Caki2 (cell line): ENCODE results near the gene ESM1. TPM values are rescaled to one million over a fixed set of nuclear protein-coding genes. Genes with fewer than 3 reads are reported as not detected.
"Not testable (repeated sequence)": the region's sequence is repeated elsewhere in the genome, so short reads cannot be mapped to it uniquely, and the experiment has no call there.

Source experiments
- DNase-seq: peaks from one replicate; pipeline ENCODE4 v3.0.0-alpha.2; 2015; ENCODE audit warnings: low read depth
- in situ Hi-C: cut with HindIII; loops from 2 replicates; pipeline ENCODE4 v1.10.0; 2016; ENCODE audit warnings: low sequenced_read_pairs, low pct_unique_long_range_greater_than_20kb, mixed read lengths
- total RNA-seq: library from RNA; depleted of rRNA; stranded (reverse); fragments of >200 nt; shearing (Covaris generic); gene quantifications from 2 replicates; pipeline ENCODE4 v1.2.3, GENCODE V29; 2014; ENCODE audit warnings: low replicate concordance; rRNA removed

Gene ESM1
- not detected in 2 replicates for total RNA-seq

- peak; percentile 29 for DNase-seq
- in situ Hi-C loops = no loop called here
These were observed at the start of gene ESM1 for GRCh38 chr5:54985301-54986268. Gene ESM1, minus strand, starts transcription at chr5:54985593. Its CDS starts 76 bp downstream, at chr5:54985517.

GRCh38 chr5:55033568-55033967 is 48.2 kb upstream of the ESM1 start:
- no peak for DNase-seq
- in situ Hi-C loops = no loop called here

DNA sequence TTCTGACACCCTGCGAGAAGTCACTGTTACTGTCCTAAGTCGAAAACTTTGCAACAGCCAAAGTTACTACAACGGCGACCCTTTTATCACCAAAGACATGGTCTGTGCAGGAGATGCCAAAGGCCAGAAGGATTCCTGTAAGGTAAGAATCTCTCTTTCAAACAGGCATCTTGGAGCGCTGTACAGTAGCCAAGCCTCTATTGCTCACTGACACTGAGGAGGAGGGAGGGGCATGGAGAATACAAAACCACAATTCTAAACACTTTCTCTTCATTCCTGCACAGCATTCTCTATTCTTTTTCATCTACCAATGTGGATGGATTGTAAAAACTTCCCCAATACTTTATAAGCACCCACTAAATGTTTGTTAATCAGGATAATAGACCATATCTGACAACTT is 46.1 kb upstream of the ESM1 start:
- in situ Hi-C loops = no loop called here
- no peak for DNase-seq

GRCh38 chr5:55030676-55031369 is 45.4 kb upstream of the ESM1 start:
- in situ Hi-C loops = no loop called here
- DNase-seq = no peak

GRCh38 chr5:55030220-55030619 is 44.8 kb upstream of the ESM1 start:
- no peak for DNase-seq
- in situ Hi-C loops = no loop called here

DNA sequence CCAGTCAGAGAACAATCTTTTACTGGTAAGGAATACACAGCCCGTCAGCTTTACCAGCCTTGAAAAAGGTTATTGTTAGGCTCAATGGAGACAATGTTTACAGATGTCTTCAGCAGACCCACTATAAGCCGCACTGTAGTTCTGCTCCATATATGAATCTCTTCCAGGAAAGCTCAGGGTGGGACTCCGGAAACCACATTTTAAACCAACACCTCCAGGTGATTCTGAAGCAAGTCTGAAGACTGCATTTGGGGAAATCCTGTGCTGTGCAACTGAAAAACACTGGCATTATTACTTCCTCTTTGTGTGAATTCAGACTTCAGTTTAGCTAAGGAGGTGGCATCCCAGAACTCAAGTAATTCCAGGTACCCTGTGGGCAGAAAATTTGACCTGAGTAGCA is 42.2 kb upstream of the ESM1 start:
- in situ Hi-C loops = no loop called here
- DNase-seq = no peak

GRCh38 chr5:55022450-55022849 is 37.1 kb upstream of the ESM1 start:
- in situ Hi-C loops = no loop called here
- no peak for DNase-seq

GRCh38 chr5:55021821-55022220 is 36.4 kb upstream of the ESM1 start:
- DNase-seq = no peak
- in situ Hi-C loops = no loop called here

DNA sequence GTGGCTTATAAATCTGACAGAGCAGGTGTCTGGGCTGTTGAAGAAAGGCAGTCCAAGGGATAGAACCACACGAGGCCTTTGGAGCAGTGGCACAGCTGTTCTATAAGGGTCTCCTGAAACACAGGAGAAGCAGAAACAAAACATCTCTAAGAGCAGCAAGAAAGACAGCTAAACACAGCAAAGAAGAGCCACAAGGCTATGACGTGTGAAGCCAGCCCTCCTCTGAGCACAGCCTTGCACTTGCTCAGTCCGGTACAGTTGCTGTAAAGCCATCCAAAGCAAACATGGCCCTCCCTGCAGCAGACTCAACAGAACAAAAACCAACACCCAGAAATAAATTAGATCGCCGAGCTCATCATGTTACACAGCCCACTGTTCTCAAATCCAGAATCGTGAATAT is 36.0 kb upstream of the ESM1 start:
- in situ Hi-C loops = no loop called here

DNA sequence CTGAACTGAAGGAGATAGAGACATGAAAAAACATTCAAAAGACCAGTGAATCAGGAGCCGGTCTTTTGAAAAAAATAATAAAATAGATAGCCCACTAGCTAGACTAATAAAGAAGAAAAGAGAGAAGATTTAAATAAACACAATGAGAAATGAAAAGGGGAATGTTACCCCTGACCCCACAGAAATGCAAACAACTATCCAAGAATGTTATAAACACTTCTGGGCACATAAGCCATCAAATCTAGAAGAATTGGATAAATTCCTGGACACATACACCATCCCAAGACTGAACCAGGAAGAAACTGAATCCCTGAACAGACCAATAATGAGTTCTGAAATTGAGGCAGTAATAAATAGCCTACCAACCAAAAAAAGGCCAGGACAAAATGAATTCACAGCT is 24.8 kb upstream of the ESM1 start:
- DNase-seq, in situ Hi-C loops: not testable (repeated sequence)

More for the DNA sequence above, 36.0 kb upstream of the ESM1 start:
- no peak for DNase-seq

- DNase-seq = no peak
- in situ Hi-C loops = no loop called here
These were observed 19.3 kb upstream of the ESM1 start for GRCh38 chr5:55004729-55005128.

GRCh38 chr5:55003432-55004065 is 18.2 kb upstream of the ESM1 start:
- in situ Hi-C loops = no loop called here
- no peak for DNase-seq

DNA sequence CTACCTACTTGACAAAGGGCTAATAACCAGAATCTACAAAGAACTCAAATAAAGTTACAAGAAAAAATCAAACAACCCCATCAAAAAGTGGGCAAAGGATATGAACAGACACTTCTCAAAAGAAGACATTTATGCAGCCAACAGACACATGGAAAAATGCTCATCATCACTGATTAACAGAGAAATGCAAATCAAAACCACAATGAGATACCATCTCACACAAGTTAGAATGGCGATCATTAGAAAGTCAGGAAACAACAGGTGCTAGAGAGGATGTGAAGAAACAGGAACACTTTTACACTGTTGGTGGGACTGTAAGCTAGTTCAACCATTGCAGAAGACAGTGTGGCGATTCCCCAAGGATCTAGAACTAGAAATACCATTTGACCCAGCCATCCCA is 16.8 kb upstream of the ESM1 start:
- DNase-seq, in situ Hi-C loops: not testable (repeated sequence)

DNA sequence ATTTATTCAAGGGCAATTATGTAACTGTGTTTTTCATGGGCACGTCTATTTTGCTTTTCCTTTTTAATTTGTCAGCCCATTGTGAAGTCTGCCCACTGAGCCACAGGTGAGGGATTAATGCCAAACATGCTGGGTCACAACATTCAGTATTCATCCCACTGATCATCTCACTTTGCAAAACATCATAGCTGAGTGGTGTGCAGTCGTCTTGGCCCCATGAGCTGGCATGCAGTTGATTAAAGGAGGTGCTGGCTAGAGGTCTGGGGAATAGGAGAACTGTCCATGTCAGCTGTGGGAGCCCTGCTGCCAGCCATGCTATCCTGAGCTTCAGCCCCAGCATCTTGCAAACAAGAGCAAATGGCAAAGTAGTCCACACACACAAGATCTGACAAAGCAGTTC is 11.7 kb upstream of the ESM1 start:
- DNase-seq = no peak
- in situ Hi-C loops = no loop called here

- no peak for DNase-seq
- in situ Hi-C loops = no loop called here
These were observed 11.1 kb upstream of the ESM1 start for GRCh38 chr5:54996466-54996865.

- no peak for DNase-seq
- in situ Hi-C loops = no loop called here
These were observed 9.8 kb upstream of the ESM1 start for GRCh38 chr5:54995168-54995567.

DNA sequence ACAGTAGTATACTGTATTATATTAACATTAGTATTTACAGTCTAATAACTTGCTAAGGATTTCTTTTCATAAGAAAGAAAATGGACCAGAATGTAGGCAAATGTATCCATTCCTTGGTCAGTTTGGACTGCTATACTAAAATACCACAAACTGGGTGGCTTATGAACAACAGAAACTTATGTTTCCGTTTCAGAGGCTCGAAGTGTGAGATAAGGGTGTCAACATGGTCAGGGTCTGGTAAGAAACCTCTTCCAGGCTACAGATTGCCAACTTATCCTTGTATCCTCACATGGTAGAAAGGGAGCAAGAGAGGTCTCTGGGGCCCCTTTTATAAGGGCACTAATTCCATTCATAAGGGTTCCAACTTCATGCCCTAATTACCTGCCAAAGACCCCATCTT is 9.2 kb upstream of the ESM1 start:
- in situ Hi-C loops = no loop called here

DNA sequence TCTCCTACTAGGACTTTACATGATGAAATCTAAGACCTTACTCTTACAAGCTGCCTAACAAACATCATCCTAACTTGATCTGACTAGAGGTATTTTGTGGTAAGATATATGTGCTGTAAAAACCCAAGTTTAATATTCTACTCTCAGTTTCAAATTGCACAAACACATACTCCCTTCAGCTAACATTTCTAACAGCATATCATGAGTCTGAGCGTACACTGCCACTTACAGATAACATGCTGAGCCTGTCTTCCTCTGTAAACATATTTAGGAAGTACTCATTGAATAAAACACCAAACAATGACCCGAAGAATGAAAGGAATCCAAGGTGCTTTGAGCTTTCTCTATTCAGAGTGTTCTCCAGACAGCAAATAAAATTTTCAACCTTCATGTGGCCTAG is 7.9 kb upstream of the ESM1 start:
- DNase-seq = no peak
- in situ Hi-C loops = no loop called here

More for the DNA sequence above, 9.2 kb upstream of the ESM1 start:
- DNase-seq = no peak

- DNase-seq = no peak
- in situ Hi-C loops = no loop called here
These were observed 6.0 kb upstream of the ESM1 start for GRCh38 chr5:54991416-54991815.
